ENCODE results near the gene IGF2R.
"Not testable (repeated sequence)": the region's sequence is repeated elsewhere in the genome, so short reads cannot be mapped to it uniquely, and the experiment has no call there.

IGF2R gene

DNA sequence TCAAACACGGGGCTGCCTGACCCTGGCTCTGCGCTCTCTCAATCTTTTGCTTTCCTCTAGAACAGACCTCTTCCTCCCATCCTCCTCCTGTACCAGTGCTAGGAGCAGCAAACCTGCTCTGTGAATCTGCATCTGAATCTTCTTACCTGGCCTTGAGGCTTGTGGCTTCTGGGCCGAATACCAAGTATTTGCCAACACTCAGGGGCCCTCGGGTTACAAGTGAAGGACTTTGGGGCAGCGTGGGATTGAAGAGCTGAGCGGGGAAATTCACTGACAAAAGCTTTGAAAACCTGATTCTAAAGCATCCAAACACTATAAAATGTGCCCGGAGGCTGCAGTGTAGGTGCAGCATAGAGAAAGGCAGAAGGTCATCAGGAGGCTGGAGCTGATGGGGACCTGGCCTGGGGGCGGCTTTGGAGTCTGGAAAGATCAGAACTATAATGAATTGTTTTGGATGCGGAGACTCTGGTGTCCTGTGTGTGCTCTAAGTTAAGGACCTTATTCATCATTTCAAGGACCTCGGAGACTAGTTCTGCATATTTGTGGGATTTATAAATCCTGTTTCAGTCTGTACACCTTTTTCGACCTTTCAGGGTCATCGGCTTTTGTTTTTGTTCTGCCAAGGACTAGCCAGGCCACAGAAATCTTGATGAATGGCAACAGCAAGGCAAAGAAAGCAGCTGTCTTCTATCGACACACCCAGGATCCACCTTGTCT is 16.4 kb upstream of the IGF2R start:
- DNase-seq, result no peak

DNA sequence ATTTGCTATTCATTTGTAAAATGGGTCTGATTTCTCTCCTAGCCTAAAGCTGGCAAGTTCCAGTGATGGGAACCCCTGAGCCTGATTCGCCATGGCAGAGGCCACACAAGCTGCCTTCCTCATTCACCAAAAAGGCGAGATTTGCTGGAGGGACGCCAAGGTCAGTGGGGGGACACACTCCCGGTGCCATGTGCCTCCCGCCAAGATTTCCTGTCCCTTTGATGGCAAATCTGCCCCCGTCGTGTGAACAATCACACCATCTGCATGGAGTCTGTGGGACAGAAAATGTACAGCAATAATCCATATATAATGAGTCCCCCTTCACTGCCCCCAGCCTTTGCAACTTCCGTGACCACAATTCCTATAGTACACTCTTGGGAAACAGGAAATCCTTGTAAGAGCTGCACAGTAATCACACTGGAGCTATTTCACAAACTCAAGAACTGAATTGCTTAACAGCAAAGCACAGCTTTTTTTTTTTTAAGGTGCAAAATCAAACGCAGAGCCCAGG is 15.7 kb upstream of the IGF2R start:
- DNase-seq, result no peak

DNA sequence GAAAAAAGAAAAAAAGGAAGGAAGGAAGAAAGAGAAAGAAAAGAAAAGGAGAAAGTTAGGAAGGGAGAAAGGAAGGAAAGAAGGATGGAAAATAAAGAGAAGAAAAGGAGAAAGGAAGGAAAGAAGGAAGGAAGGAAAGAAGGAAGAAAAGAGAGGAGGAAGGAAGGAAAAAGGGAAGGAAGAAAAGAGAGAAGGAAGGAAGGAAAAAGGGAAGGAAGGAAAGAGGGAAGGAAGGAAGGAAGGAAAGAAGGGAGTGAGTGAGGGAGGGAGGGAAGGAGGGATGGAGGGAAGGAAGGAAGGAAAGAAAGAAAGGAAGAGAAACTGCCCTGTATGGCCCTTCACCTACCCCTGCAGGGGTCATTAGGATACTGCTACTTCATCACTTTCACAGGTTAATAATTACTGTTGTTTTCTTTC is 12.9 kb upstream of the IGF2R start:
- no peak for DNase-seq

DNA sequence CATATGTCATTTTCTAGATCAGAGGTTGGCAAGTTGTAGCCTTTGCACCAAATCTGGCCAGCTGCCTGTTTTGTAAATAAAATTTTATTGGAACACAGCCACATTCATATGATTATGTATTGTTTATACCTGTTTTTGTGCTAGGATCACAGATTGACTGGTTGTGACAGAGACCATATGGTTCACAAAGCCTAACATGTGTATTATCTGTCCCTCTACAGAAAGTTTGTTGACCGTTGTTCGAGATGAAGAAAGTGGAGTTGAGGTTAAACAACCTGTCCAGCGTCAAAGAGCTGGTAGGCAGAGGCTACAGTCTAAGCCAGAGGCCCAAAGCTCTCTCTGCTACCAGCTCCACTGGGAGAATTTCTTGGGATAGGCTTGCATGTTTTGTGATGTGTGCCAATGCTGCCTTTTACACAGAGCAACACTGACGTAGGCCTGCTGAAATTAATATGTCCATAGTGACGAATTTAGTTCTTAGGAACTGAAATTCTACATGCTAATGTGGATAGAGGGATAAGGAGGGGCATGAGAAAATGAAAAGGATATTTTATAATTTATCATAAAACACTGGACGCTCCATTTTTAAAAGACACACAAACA is 11.7 kb upstream of the IGF2R start:
- no peak for DNase-seq

DNA sequence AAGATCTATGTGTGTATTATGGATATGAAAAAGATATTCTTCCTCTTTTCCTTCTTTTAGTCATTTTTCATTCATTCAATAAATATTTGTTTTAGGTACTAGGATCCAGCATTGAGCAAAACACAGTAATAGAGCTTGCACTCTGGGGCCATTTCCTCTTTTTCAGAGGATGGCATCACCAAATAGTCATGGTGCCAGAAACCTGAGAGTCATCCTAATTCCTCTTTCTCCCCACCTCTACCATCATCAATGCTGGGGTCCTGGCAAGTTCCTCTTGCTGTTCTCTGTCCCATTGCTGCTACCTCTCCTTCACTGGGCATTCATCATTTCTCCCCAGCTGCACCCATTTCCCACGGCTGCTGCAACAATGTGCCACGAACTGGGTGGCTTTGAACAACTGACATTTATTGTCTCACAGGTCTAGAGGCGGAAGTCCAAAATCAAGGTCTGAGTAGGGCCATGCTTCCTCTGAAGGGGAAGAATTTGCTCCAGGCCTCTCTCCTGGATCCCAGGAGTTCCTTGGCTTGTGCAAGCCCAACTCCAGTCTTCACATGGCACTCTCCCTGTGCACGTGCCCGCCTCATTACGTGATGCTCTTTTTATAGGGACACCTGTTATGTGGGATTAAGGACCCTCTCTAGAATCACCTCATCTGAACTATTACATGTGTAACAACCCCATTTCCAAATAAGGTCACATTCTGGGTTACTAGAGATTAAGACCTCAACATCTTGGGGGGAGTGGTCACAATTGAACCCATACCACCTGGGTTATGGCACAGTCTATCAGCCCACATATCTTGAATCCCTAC is 9.5 kb upstream of the IGF2R start:
- DNase-seq, result no peak

DNA sequence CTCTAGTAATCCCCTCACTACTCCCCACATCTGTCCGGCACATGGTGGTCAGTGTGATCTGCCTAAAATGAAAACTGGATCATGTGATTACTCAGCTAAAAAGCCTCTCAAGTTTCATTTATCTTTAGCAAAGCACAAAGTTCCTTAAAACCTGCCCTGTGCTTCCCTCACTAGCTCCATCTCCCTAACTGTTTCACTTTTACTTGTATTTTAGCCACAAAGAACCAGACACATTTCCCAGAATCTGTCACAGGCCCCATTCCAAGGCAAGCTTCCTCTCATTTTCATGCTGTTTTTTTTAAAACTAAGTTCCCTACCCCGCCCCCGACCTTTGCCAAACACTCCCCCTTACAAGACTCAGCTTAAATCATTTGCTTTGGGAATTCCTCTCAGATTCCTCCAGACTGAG is 8.9 kb upstream of the IGF2R start:
- DNase-seq, result no peak

DNA sequence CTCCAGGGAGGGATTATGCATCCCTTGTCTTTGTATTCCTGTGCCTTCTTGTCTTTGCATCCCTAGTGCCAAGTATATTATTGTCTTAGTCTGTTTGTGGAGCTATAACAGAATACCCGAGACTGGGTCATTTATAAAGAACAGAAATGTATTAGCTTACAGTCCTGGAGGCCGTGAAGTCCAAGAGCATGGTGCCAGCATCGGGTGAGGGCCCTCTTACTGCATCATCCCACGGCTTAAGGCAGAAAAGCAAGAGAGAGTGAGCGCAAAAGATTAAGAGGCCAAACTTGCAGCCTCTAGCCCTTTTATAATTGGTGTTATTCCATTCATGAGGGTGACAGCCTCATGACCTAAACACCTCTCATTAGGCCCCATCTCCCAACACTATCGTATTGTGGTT is 8.4 kb upstream of the IGF2R start:
- no peak for DNase-seq

DNA sequence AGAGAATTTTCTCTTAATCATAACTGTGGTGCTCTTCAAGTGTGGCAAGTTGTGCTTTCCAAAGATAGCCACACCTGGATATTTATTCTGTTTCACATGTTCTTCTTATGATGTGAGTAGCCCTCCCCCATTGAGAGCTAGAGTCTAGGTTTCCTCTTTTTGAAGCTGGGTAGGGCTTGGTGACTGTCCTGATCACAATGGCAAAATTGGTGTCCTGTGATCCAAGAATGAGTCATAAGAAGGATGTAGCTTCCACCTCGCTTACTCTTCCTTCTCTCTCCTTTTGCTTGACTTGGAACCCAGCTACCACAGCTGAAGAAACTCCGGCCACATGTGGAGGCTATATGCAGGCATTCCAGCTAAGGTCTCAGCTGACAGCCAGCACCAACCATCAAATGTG is 7.4 kb upstream of the IGF2R start:
- no peak for DNase-seq

DNA sequence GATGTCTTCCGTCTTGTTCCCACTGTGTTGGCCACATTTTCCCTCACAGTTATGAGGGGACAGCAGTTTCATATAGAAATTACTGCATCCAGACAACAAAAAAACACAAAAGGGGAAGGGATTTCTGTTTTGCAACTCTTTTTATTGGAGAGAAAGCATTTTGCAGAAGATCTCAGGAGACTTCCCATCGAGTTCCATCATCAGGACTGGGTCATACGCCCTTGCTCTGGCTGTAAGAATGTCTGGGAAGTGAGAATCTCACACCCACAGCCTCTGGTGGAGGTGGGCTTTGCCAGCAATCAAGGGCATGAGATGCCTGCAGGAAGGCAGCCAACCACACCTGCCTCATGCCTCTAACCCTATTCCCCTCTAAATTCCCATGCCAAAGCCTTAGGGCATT is 5.8 kb upstream of the IGF2R start:
- DNase-seq, result no peak

DNA sequence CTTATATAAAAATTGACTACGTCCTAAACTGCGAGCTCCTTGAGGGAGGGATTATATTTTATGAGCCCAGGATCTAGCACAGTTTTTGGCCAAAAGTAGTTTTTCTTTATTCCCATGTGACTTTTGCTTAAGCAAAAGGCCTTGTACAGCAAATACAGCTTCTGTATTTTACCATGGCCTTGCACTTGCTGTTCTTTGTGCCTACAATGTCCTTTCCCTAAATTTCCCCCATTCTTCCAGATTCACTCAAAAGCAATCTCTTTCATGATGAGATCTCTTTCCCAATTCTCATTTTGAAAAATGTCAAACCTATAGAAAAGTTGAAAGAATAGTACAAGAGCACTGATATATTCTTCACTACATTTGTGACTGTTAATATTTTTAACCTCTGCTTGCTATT is 4.8 kb upstream of the IGF2R start:
- DNase-seq, result no peak

DNA sequence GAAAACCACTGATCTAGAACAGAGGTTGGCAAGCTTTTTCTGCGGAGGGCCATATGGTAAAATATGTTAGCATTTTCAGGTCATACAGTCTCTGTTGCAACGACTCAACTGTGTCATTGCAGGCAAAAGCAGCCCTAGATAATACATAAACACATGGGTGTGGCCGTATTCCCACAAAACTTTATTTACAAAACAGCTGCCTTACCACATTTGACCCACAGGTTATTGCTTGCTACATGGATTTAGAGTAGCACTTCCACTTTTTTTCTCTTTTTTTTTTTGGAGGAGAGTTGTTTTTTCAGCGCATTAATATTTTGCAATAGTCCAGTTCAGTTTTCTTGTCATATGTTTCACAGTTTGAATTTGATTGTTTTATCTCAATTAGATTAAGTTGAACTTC is 2.5 kb upstream of the IGF2R start:
- DNase-seq, result no peak

DNA sequence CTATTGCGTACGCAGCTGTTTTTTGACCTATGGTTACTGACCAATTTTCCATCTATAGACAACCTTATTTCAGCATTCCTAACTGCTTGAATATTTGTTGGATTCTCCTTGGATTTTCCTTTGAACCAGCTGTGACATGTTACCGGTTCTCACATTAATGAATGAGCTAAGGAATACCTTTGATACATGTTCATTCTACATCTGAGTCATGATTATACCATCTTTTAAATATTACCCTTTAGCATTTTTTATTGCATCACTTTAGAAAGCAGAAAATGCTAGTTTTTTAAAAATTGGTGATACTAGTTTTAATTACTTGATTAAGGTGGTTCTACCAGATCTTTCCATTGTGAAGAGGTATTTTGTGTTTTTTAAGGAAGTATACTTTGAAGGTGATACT is 1.9 kb upstream of the IGF2R start:
- no peak for DNase-seq

DNA sequence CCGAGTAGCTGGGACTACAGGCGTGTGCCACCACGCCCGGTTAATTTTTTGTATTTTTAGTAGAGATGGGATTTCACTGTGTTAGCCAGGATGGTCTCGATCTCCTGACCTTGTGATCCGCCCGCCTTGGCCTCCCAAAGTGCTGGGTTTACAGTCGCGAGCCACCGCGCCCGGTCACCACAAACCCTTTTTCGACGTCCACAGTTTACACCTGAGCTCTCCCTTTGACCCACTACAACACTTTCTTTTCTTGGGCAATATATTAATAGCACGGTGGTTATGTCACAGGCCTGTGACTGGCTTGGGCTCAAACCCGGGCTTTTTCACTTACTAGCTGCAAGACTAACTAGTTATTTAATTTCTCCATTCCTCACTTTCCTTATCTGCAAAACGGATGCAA is 1.3 kb upstream of the IGF2R start:
- not testable (repeated sequence) for DNase-seq

DNA sequence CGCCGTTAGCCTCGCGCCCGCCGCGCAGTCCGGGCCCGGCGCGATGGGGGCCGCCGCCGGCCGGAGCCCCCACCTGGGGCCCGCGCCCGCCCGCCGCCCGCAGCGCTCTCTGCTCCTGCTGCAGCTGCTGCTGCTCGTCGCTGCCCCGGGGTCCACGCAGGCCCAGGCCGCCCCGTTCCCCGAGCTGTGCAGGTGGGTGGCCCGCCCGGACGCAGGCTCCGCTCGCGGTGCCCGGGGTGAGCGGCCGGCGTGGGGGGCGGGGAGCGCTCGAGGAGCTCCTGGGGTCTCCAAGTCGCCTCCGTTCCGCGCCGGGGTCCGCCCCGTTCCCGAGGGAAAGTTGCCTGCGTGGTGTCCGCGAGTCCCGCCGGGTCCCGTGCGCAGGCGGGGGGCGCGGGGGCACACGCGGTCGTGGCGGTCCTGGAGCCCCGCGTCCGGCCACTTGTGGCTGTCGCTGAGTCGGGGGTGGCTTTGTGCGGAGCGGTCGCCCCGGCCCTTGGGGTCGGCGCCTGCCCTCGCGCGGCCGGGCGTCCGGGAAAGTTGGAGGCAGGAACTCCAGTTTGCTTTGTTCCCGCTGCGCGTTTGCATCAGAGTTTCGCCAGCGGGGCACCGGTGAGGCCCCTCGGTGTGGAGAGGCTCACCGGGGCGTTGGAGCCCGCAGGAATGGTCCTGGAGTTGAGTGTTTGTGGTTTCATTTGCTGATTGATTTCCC is 476 bp downstream of the IGF2R start:
- DNase-seq, result peak; percentile 53

DNA sequence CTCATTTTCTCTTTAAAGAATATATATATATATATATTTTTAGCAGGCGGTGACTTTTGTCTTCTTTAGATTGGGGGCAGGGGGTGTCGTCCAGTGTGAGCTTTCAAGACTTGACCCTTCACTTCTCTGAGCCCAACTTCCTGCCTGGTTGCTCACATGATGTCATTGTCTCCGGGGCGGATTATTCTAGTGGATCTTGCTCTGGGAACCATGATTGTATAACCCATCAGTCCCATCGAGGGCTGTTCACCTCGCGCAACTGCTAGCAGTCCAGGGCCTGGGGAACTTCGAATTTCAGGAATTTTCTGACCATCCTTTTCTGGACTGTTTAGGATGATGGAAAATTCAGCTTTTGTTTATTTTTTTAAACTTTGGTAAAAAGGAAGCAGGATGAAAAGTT is 1.0 kb downstream of the IGF2R start:
- peak; percentile 53 for DNase-seq

DNA sequence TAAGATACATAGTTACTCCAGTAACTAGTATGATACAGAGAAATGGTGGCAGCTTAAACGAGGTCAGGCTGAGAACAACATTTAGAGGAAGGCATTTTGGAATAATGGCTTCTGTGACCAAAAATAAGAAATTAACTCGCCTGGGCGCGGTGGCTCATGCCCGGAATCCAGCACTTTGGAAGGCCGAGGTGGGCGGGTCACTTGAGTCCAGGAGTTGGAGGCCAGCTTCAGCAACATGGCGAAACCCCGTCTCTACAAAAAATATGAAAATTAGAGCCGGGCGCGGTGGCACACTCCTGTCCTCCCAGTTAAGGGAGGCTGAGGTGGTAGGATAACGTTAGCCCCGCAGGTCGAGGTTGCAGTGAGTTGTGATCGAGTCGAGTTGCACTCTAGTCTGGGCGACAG is 1.8 kb downstream of the IGF2R start:
- no peak for DNase-seq

DNA sequence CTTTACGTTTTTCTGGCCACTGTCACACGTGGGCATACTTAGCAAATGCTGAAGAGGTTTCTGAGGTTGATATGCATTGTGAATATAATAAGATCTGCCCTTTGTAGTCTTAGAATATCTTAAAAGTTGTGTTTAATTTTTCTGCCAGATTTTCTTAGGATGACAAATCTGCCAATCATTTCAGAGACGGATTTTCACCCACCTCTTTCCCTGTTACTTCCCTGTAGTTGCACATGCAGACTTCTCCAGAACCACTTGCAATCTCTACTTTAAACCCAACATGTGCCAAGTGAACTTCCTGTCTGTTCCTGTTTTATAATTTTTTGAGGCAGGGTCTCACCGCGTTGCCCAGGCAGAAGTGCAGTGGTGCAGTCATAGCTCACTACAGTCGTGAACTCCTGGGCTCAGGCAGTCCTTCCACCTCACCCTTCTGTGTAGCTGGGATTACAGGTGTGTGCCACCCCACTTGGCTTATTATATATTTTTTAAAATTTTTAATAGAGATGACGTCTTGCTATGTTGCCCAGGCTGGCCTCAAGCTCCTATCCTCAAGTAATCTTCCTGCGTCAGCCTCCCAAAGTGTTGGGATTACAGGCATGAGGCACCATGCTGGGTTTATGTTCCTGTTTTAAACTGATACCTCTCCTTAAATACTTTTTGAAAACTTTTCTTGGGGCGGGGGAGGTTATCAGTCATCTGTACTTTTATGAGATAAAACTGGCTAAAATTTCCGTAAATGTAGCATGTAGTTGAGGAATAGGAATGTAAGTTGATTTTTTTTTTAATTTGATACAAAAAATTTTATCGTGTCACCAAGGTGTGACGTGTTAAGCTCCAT is 2.7 kb downstream of the IGF2R start:
- no peak for DNase-seq

DNA sequence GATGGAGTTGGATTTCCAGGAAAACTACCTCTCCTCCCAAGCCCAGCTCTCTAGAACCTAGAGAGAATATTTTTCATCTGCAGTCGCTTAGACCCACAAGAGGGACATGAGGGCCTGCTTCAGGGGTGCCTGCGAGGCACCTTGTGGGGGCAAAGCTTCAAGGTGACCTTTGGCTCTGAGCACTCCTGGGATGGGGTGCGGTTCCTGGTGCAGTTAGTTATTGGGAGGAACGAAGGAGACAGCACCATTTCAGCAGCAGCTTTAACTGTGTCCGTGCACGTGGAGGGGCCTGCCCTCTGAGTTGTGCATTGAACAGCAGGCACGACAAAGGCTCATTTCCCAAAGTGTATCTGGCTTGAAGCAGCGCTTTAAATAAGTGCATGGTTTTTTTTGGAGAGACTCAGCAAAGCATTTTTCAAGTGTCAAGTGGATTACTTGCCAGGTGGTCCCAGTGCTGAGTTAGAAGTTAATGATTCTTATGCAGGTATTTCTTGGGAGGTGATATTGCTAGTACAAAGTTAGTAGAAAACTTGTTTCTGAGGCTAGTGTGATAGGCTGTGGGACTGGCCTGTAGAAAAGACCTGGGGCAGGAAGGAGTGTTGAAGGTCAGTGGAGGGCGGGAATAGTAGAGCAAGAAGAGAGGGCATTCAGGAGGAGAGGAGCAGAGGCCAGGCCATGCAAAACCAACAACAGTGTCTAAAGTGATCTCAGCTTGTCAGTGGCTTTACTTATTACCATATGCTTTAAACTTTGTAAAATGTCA is 3.8 kb downstream of the IGF2R start:
- DNase-seq, result no peak

DNA sequence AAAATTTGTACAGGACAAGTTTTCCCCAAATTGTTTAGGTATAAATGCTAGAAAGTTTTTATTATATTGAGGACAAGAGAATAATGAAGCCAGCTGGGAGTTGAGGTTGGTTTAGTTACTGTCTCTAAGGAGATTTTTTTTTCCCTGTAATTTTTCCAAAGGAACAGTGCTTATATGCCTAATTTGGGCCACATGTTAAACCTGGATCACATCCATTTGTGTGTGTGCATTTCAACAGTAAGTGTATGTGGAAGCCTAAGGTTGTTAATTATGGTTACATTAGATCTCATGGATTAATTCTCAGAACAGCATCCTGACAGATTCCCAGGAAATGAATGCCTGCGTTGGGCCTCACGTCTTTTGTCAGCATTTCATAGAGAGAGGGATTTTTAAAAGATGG is 4.5 kb downstream of the IGF2R start:
- no peak for DNase-seq

DNA sequence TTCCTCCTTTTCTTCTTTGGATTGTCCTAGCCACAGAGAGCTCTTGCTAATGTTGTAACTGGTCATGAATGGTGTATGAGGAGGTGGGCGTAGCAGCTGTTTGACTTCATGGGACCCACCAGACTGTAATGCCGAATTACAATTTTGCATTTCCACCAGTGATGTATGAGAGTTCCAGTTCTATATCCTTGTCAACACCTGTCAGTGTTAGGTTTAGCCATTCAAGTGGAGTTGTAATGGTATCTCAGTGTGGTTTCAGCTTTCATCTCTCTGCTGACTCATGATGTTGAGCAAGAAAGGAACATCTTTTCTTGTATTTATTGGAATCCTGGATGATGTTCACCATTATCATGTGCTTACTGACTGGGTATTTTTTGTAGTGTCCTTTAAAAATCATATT is 5.1 kb downstream of the IGF2R start:
- DNase-seq, result no peak

DNA sequence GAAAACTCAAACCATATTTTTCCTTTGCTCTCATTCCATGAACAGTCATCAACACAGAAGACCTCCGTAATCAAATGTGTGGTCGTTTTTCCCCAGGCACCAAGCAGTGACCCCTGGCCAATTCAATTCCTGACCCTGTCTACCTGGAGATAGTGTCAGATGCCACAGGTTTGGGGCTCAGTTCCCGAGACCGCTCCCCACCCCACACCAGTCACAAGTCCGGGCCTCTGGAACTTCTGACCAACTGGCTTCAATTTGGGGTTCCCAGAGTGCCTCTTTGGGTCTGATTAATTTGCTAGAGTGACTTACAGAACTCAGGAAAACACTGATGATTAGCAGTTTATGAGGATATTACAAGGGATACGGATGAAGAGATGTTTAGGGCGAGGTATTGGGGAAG is 6.0 kb downstream of the IGF2R start:
- DNase-seq, result no peak
